T-helper 9 cell (primary cell): ENCODE results near the gene MAGEH1.

ENCODE experiments used
- DNase-seq: peaks from one replicate; pipeline ENCODE4 v3.0.0-alpha.2; 2020

Gene MAGEH1

GRCh38 chrX:55490974-55491373, 39.0 kb downstream of the MAGEH1 start:
- no peak for DNase-seq
